SK-N-MC (cell line): Measurements from ENCODE around the gene THUMPD1.
"Not testable (repeated sequence)": the region's sequence is repeated elsewhere in the genome, so short reads cannot be mapped to it uniquely, and the experiment has no call there.

Source experiments
- DNase-seq: peaks from one replicate; pipeline ENCODE4 v3.0.0-alpha.2; 2011; ENCODE audit warnings: low read depth, low spot score
- H3K27ac ChIP-seq: fragments of 200-600 bp; sonication (generic); 2 replicates; pipeline ENCODE4 v1.5.1; 2016; ENCODE audit warnings: mixed run types
- H3K36me3 ChIP-seq: fragments of 200-600 bp; sonication (generic); 2 replicates; pipeline ENCODE4 v1.6.1; 2017; ENCODE audit warnings: antibody characterized with exemption, low read length, mixed read lengths; ENCODE audit not compliant: insufficient read depth
- H3K4me3 ChIP-seq: fragments of 200-600 bp; sonication (generic); 2 replicates; pipeline ENCODE4 v1.5.1; 2016
- H3K9ac ChIP-seq: fragments of 200-600 bp; sonication (generic); 2 replicates; pipeline ENCODE4 v1.8.0; 2017; ENCODE audit warnings: mixed run types, mixed read lengths; ENCODE audit not compliant: insufficient read length
- H3K9me3 ChIP-seq: fragments of 200-600 bp; sonication (generic); 2 replicates; pipeline ENCODE4 v1.6.1; 2017; ENCODE audit warnings: low read depth, mild to moderate bottlenecking, antibody characterized with exemption, low read length, moderate library complexity, mixed read lengths
- EZH2 ChIP-seq: fragments of 200-600 bp; sonication (generic); IDR thresholded peaks from one replicate; pipeline ENCODE4 v1.6.1; 2017; ENCODE audit warnings: antibody characterized with exemption
- FOXP2 ChIP-seq: optimal IDR thresholded peaks from 2 replicates; pipeline ENCODE3; 2011; ENCODE audit warnings: mild to moderate bottlenecking, moderate library complexity; ENCODE audit not compliant: insufficient read depth; ENCODE audit errors: extremely low read length, control extremely low read depth
- POLR2AphosphoS5 ChIP-seq: IDR thresholded peaks from 2 replicates; pipeline ENCODE4 v1.6.1; 2012; ENCODE audit warnings: mild to moderate bottlenecking, low read depth, low read length, borderline replicate concordance

Gene THUMPD1

GRCh38 chr16:20760346-20760745 is 18.7 kb upstream of the THUMPD1 start:
- Histone ChIP-seq H3K4me3 (no peak overlapping the region), H3K27ac (no peak overlapping the region), H3K36me3 (no peaks in the 10 kb centered on the region), H3K9ac (no peak overlapping the region), H3K9me3 (no peaks in the 10 kb centered on the region)
- DNase-seq: no peak
- TF ChIP-seq EZH2 (no peak), POLR2AphosphoS5 (no peak), FOXP2 (no peak)

- DNase-seq, H3K9ac ChIP-seq, H3K9me3 ChIP-seq, H3K36me3 ChIP-seq, H3K27ac ChIP-seq, H3K4me3 ChIP-seq: not testable (repeated sequence)
These were observed 14.2 kb upstream of the THUMPD1 start for GRCh38 chr16:20755799-20756198.

- H3K9me3 ChIP-seq: no peaks in the 10 kb centered on the region
- H3K4me3 ChIP-seq: no peak overlapping the region
- H3K27ac ChIP-seq: no peak overlapping the region
- DNase-seq: no peak
- no peak overlapping the region for H3K9ac ChIP-seq
- H3K36me3 ChIP-seq: no peaks in the 10 kb centered on the region
- TF ChIP-seq POLR2AphosphoS5: no peak
- no peak for TF ChIP-seq EZH2
- no peak for TF ChIP-seq FOXP2
These were observed 13.6 kb upstream of the THUMPD1 start for GRCh38 chr16:20755238-20755637.

GRCh38 chr16:20753727-20754126 is 12.1 kb upstream of the THUMPD1 start:
- Histone ChIP-seq H3K9me3 (no peaks in the 10 kb centered on the region), H3K36me3 (no peaks in the 10 kb centered on the region), H3K4me3 (no peak overlapping the region), H3K27ac (no peak overlapping the region), H3K9ac (no peak overlapping the region)
- DNase-seq: no peak
- no peak for TF ChIP-seq FOXP2
- TF ChIP-seq EZH2: no peak
- no peak for TF ChIP-seq POLR2AphosphoS5

GRCh38 chr16:20750558-20750957 is 8.9 kb upstream of the THUMPD1 start:
- no peak overlapping the region for H3K9ac ChIP-seq
- TF ChIP-seq FOXP2 (no peak), POLR2AphosphoS5 (no peak), EZH2 (no peak)
- no peaks in the 10 kb centered on the region for H3K36me3 ChIP-seq
- no peak overlapping the region for H3K4me3 ChIP-seq
- DNase-seq: no peak
- no peaks in the 10 kb centered on the region for H3K9me3 ChIP-seq
- H3K27ac ChIP-seq: no peak overlapping the region

- Histone ChIP-seq H3K4me3 (no peak overlapping the region), H3K9me3 (no peaks in the 10 kb centered on the region), H3K9ac (no peak overlapping the region), H3K36me3 (no peaks in the 10 kb centered on the region), H3K27ac (no peak overlapping the region)
- DNase-seq: no peak
- TF ChIP-seq FOXP2 (no peak), POLR2AphosphoS5 (no peak), EZH2 (no peak)
These were observed 7.9 kb upstream of the THUMPD1 start for GRCh38 chr16:20749474-20749873.

GRCh38 chr16:20747030-20747816 is 5.6 kb upstream of the THUMPD1 start:
- H3K36me3 ChIP-seq: no peaks in the 10 kb centered on the region
- DNase-seq: no peak
- TF ChIP-seq FOXP2 (no peak), POLR2AphosphoS5 (no peak)
- no peak overlapping the region for H3K9ac ChIP-seq
- no peak overlapping the region for H3K4me3 ChIP-seq
- no peaks in the 10 kb centered on the region for H3K9me3 ChIP-seq
- no peak overlapping the region for H3K27ac ChIP-seq

- Histone ChIP-seq H3K9me3 (no peaks in the 10 kb centered on the region), H3K4me3 (no peak overlapping the region), H3K36me3 (no peaks in the 10 kb centered on the region), H3K27ac (no peak overlapping the region), H3K9ac (no peak overlapping the region)
- TF ChIP-seq POLR2AphosphoS5: no peak
- no peak for TF ChIP-seq FOXP2
- no peak for TF ChIP-seq EZH2
- DNase-seq: no peak
These were observed 4.8 kb upstream of the THUMPD1 start for GRCh38 chr16:20746461-20746860.

GRCh38 chr16:20744922-20745440 is 3.4 kb upstream of the THUMPD1 start:
- no peak for TF ChIP-seq EZH2
- TF ChIP-seq POLR2AphosphoS5: no peak
- TF ChIP-seq FOXP2: no peak
- no peak for DNase-seq
- Histone ChIP-seq H3K4me3 (no peak overlapping the region), H3K9me3 (no peaks in the 10 kb centered on the region), H3K27ac (no peak overlapping the region), H3K9ac (no peak overlapping the region), H3K36me3 (no peaks in the 10 kb centered on the region)
